H1 (cell line): Measurements from ENCODE around the gene P3H1. TPM values are rescaled to one million over a fixed set of nuclear protein-coding genes. Genes with fewer than 3 reads are reported as not detected.

Experiments used
- KDM1A ChIP-seq: fragments of 200-600, 300-600 bp; sonication (generic); IDR thresholded peaks from 2 replicates; pipeline ENCODE4 v1.7.1; 2016; ENCODE audit warnings: mild to moderate bottlenecking, low read length, borderline replicate concordance
- POU5F1 ChIP-seq: IDR thresholded peaks from 2 replicates; pipeline ENCODE4 v1.6.1; 2011; ENCODE audit warnings: low read depth, mild to moderate bottlenecking, low read length, moderate library complexity
- RAD21 ChIP-seq, 2 experiments: IDR thresholded peaks in 1 of 2; conservative IDR thresholded peaks in 1 of 2; 2 replicates each; pipeline ENCODE4 v1.6.1; 2011; ENCODE audit warnings: low read depth in 2 of 2, low read length in 2 of 2, improper control_type of control experiment in 1 of 2, inconsistent platforms in 1 of 2, mild to moderate bottlenecking in 1 of 2, moderate library complexity in 1 of 2
- SAP30 ChIP-seq: fragments of 300-600 bp; sonication (generic); IDR thresholded peaks from 2 replicates; pipeline ENCODE4 v1.7.1; 2012; ENCODE audit warnings: low read length, moderate library complexity, mild to moderate bottlenecking, inconsistent platforms; ENCODE audit not compliant: insufficient read depth, insufficient replicate concordance
- polyA plus RNA-seq, 7 experiments: library from polyadenylated mRNA; depleted of rRNA in 3 of 7; stranded (reverse) in 5 of 7; unstranded in 2 of 7; fragments of >200 nt in 5 of 7; fragments of 200-250 nt in 2 of 7; gene quantifications; 1 replicate in 5 of 7; 2 replicates in 1 of 7; 4 replicates in 1 of 7; pipeline versions ENCODE4 v1.2.1 to v1.2.3, GENCODE V29; 2011 to 2013; ENCODE audit warnings: missing spikeins in 2 of 7, mixed read lengths in 2 of 7
- total RNA-seq: library from RNA; stranded (reverse); fragmentation: NEBNext Ultra II Directional; extraction: Animal tissue kit (Norgen Biotek cat#: 25700); gene quantifications from 2 replicates; pipeline ENCODE4 v1.2.1, GENCODE V29; 2021

The P3H1 gene
- total and polyA plus RNA-seq, 2 of the 8 experiments (the other 6 are each of a cell fraction or from before 2014, with no cell fraction given): 58.4 to 87.5 TPM

DNA sequence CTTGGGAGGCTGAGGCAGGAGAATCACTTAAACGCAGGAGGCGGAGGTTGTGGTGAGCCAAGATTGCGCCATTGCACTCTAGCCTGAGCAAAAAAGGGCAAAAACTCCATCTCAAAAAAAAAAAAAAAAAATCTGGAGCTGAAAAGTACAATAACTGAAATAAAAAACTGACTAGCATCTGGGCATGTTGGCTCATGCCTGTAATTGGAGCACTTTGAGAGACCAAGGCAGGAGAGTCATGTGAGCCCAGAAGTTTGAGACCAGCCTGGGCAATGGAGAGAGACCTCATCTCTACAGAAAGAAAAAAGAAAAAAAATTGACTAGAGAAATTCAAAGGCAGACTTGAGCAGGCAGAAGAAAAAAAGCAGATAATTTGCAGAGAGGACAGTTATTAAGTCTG, 44.9 kb downstream of the P3H1 start (continued):
- no peak for TF ChIP-seq RAD21 (IDR thresholded peaks at IDR 0.05 in 1 of 2, conservative IDR thresholded peaks at IDR 0.05 in 1 of 2; ENCODE audit: low read depth in 2 of 2, low read length in 2 of 2)
- TF ChIP-seq SAP30: no peak
- no peak for TF ChIP-seq KDM1A
- TF ChIP-seq POU5F1: no peak
